ENCODE results near the gene PPP2R1B. TPM values are rescaled to one million over a fixed set of nuclear protein-coding genes. Genes with fewer than 3 reads are reported as not detected.

Gene PPP2R1B
- 22.6 and 27.9 TPM in 2 replicates for total RNA-seq

DNA sequence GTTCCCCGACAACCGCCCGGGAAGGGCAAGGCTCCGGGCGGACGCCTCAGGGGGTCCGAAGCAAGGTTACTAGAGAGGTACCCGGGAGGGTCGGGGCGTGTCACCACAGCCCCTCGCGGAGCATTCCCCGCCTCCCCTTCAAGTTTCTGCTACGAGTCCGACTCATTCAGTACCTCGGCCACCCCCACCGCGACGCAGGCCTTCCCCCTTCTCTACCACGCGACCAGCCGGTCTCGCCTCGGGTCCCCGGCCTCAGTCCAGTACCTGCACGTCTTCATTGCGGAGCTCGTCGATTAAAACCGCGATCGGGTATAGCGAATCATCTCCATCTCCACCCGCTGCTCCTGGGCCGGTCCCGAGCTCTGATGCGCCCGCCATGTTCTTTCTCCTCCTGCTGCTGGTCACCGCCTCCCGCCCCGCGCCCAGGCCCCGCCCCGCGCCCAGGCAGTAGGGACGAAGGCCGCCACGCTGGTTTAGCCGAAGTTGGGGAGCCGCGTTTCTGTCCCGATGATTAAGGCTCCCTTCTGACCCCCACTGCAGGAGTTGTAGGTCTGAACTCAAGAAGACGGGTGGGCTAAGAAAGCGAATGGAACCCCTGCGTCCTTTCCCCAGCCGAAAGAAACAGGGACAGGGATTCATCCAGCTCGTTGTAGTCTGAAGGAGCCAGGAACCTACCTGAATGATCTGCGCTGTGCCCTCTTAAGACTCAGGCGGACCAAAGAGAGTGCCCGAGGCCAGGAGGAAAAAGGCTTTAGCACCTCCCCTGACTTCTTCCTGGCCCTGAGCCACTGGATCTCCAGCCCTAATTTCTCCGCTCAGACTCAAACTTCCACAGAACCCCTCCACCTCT lies at the start of gene PPP2R1B:
PPP2R1B (minus strand) TSS at position 406 of the 850 bp plus-strand sequence; CDS start at position 378, 28 bp downstream.

Other genes starting within 250 kb of the PPP2R1B start
- gene LAYN, start 225.7 kb downstream of the PPP2R1B start, total RNA-seq: 19.8 and 38.8 TPM in 2 replicates
- 5.9 and 6.4 TPM in 2 replicates for gene SIK2, start 163.9 kb downstream of the PPP2R1B start, total RNA-seq
- gene ALG9, start 105.2 kb upstream of the PPP2R1B start, total RNA-seq: 26.5 and 30.0 TPM in 2 replicates
- 3.0 and 6.0 TPM in 2 replicates for gene FDXACB1, start 112.8 kb upstream of the PPP2R1B start, total RNA-seq
- gene CFAP68, start 113.2 kb upstream of the PPP2R1B start, total RNA-seq: 16.4 and 29.9 TPM in 2 replicates
- gene CRYAB, start 145.4 kb upstream of the PPP2R1B start, total RNA-seq: 2.8 and 6.6 TPM in 2 replicates
- not detected in 2 replicates for gene HSPB2, start 146.3 kb upstream of the PPP2R1B start, total RNA-seq
- 1.2 TPM in 1 of 2 replicates, not detected in the other for gene C11orf52, start 152.5 kb upstream of the PPP2R1B start, total RNA-seq
- gene DIXDC1, start 171.0 kb upstream of the PPP2R1B start, total RNA-seq: 7.3 and 7.8 TPM in 2 replicates

Measured in hair follicular keratinocyte (primary cell).